ENCODE data around the gene SORCS2. TPM values are rescaled to one million over a fixed set of nuclear protein-coding genes. Genes with fewer than 3 reads are reported as not detected.

SORCS2 gene
- total RNA-seq, 4 donors from 2014 or later: 0.07 to 1.2 (median 0.11) TPM

- Histone ChIP-seq H3K4me3 (no peak overlapping the region), H3K27me3 (no peaks in the 10 kb centered on the region), H3K4me1 (no peaks in the 10 kb centered on the region), H3K36me3 (no peaks in the 10 kb centered on the region), H3K9me3 (no peaks in the 10 kb centered on the region), H3K27ac (no peak overlapping the region)
- TF ChIP-seq POLR2A (IDR thresholded peaks at IDR 0.05) (no peak), CTCF (IDR thresholded peaks at IDR 0.05 in 4 of 5, conservative IDR thresholded peaks at IDR 0.05 in 1 of 5) (no peak)
- ATAC-seq (no peak), DNase-seq (no peak)
- intact Hi-C loops (cut with DNase I; ENCODE audit: low total_unique reads) (no loop called here), in situ Hi-C loops (cut with MboI; ENCODE audit: low sequenced_read_pairs in 4 of 4) (no loop called here)
Observed at GRCh38 chr4:7480423-7480822, 288.1 kb downstream of the SORCS2 start.

GRCh38 chr4:7481227-7481626 lies 288.9 kb downstream of the SORCS2 start:
- TF ChIP-seq POLR2A (IDR thresholded peaks at IDR 0.05): no peak
- TF ChIP-seq CTCF (IDR thresholded peaks at IDR 0.05 in 4 of 5, conservative IDR thresholded peaks at IDR 0.05 in 1 of 5): no peak
- Histone ChIP-seq H3K36me3 (no peaks in the 10 kb centered on the region), H3K9me3 (no peaks in the 10 kb centered on the region), H3K4me3 (no peak overlapping the region), H3K27ac (no peak overlapping the region), H3K4me1 (no peaks in the 10 kb centered on the region), H3K27me3 (no peaks in the 10 kb centered on the region)
- in situ Hi-C loops (cut with MboI; ENCODE audit: low sequenced_read_pairs in 4 of 4): no loop called here
- DNase-seq (no peak), ATAC-seq (no peak)
- intact Hi-C loops (cut with DNase I; ENCODE audit: low total_unique reads): no loop called here

- H3K36me3 ChIP-seq: no peaks in the 10 kb centered on the region
- in situ Hi-C loops (cut with MboI; ENCODE audit: low sequenced_read_pairs in 4 of 4) (no loop called here), intact Hi-C loops (cut with DNase I; ENCODE audit: low total_unique reads) (no loop called here)
- H3K4me1 ChIP-seq: no peaks in the 10 kb centered on the region
- DNase-seq (no peak), ATAC-seq (no peak)
- no peaks in the 10 kb centered on the region for H3K27me3 ChIP-seq
- no peaks in the 10 kb centered on the region for H3K9me3 ChIP-seq
- no peak overlapping the region for H3K27ac ChIP-seq
- TF ChIP-seq POLR2A (IDR thresholded peaks at IDR 0.05) (no peak), CTCF (IDR thresholded peaks at IDR 0.05 in 4 of 5, conservative IDR thresholded peaks at IDR 0.05 in 1 of 5) (no peak)
- no peak overlapping the region for H3K4me3 ChIP-seq
Observed at GRCh38 chr4:7485096-7485495, 292.8 kb downstream of the SORCS2 start.

- no peaks in the 10 kb centered on the region for H3K36me3 ChIP-seq
- no peak overlapping the region for H3K27ac ChIP-seq
- no peaks in the 10 kb centered on the region for H3K4me1 ChIP-seq
- H3K9me3 ChIP-seq: no peaks in the 10 kb centered on the region
- ATAC-seq: no peak
- DNase-seq: no peak
- in situ Hi-C loops (cut with MboI; ENCODE audit: low sequenced_read_pairs in 4 of 4): no loop called here
- no peak overlapping the region for H3K4me3 ChIP-seq
- TF ChIP-seq CTCF (IDR thresholded peaks at IDR 0.05 in 4 of 5, conservative IDR thresholded peaks at IDR 0.05 in 1 of 5): no peak
- TF ChIP-seq POLR2A (IDR thresholded peaks at IDR 0.05): no peak
- H3K27me3 ChIP-seq: no peaks in the 10 kb centered on the region
- intact Hi-C loops (cut with DNase I; ENCODE audit: low total_unique reads): no loop called here
Observed at GRCh38 chr4:7486101-7486500, 293.8 kb downstream of the SORCS2 start.

GRCh38 chr4:7487502-7487901 lies 295.2 kb downstream of the SORCS2 start:
- ATAC-seq (no peak), DNase-seq (no peak)
- H3K36me3 ChIP-seq: no peaks in the 10 kb centered on the region
- no peaks in the 10 kb centered on the region for H3K4me1 ChIP-seq
- H3K9me3 ChIP-seq: no peaks in the 10 kb centered on the region
- no peak overlapping the region for H3K4me3 ChIP-seq
- no peak overlapping the region for H3K27ac ChIP-seq
- intact Hi-C loops (cut with DNase I; ENCODE audit: low total_unique reads): no loop called here
- in situ Hi-C loops (cut with MboI; ENCODE audit: low sequenced_read_pairs in 4 of 4): no loop called here
- no peaks in the 10 kb centered on the region for H3K27me3 ChIP-seq
- TF ChIP-seq POLR2A (IDR thresholded peaks at IDR 0.05) (no peak), CTCF (IDR thresholded peaks at IDR 0.05 in 4 of 5, conservative IDR thresholded peaks at IDR 0.05 in 1 of 5) (no peak)

All from gastrocnemius medialis (tissue), 4 donors.